ENCODE results near the gene KNDC1. TPM values are rescaled to one million over a fixed set of nuclear protein-coding genes. Genes with fewer than 3 reads are reported as not detected.

The KNDC1 gene
- total and polyA plus RNA-seq, 10 of the 15 experiments (the other 5 are each of a cell fraction or from before 2014, with no cell fraction given): 0.03 to 0.11 (median 0.05) TPM; not detected in 7

GRCh38 chr10:133274751-133275683 lies 115.0 kb downstream of the KNDC1 start (continued):
- 0 out of 2 replicates have a peak, but pooled peaks have one; percentile 10 for TF ChIP-seq IRF3 (IDR thresholded peaks at IDR 0.05)
- peak; percentile 67; the same call in 1 of the 2 replicates for TF ChIP-seq IRF4 (IDR thresholded peaks at IDR 0.05; ENCODE audit: low read depth, low read length)
- no peak for TF ChIP-seq SUZ12 (IDR thresholded peaks at IDR 0.05; ENCODE audit: unreplicated experiment)
- TF ChIP-seq EZH2 (IDR thresholded peaks at IDR 0.05; ENCODE audit: borderline replicate concordance, control insufficient read depth, low read depth, low read length): no peak
- no peak for TF ChIP-seq RB1 (IDR thresholded peaks at IDR 0.05; ENCODE audit: borderline replicate concordance)
- peak in 1 of 2 experiments; percentile 82; a peak in 2 of 4 replicates for TF ChIP-seq ETV6 (conservative IDR thresholded peaks at IDR 0.05 in 1 of 2, IDR thresholded peaks at IDR 0.05 in 1 of 2; ENCODE audit: borderline replicate concordance in 1 of 2, low read depth in 1 of 2)
- TF ChIP-seq ZNF274 (IDR thresholded peaks at IDR 0.05; ENCODE audit: insufficient read depth, insufficient read length): no peak
- no peak for TF ChIP-seq KDM1A (IDR thresholded peaks at IDR 0.05; ENCODE audit: borderline replicate concordance)
- TF ChIP-seq CHD2 (IDR thresholded peaks at IDR 0.05; ENCODE audit: borderline replicate concordance, low read depth, low read length): no peak; the same call in 1 of the 2 replicates
- TF ChIP-seq CEBPZ (IDR thresholded peaks at IDR 0.05; ENCODE audit: low read depth, low read length): no peak
- peak; percentile 66 for TF ChIP-seq SMARCA5 (IDR thresholded peaks at IDR 0.05)
- TF ChIP-seq BCLAF1 (IDR thresholded peaks at IDR 0.05): no peak
- peak; percentile 76 for TF ChIP-seq SP1 (IDR thresholded peaks at IDR 0.05; ENCODE audit: low read depth, low read length)
- TF ChIP-seq NRF1 (conservative IDR thresholded peaks at IDR 0.05; ENCODE audit: low read depth, low read length): no peak
- peak; percentile 55; the same call in 1 of the 2 replicates for TF ChIP-seq SIN3A (IDR thresholded peaks at IDR 0.05; ENCODE audit: low read depth, low read length)
- TF ChIP-seq WRNIP1 (IDR thresholded peaks at IDR 0.05; ENCODE audit: borderline replicate concordance, low read depth, low read length): no peak
- TF ChIP-seq STAT1 (conservative IDR thresholded peaks at IDR 0.05): no peak
- TF ChIP-seq TAF1 (IDR thresholded peaks at IDR 0.05; ENCODE audit: borderline replicate concordance, low read depth, low read length): peak; percentile 63; the same call in 1 of the 2 replicates
- TF ChIP-seq FOXM1 (IDR thresholded peaks at IDR 0.05; ENCODE audit: low read depth, low read length): peak; percentile 92
- TF ChIP-seq BACH1 (IDR thresholded peaks at IDR 0.05; ENCODE audit: borderline replicate concordance): 0 out of 2 replicates have a peak, but pooled peaks have one; percentile 12
- peak; percentile 61; the same call in 1 of the 2 replicates for TF ChIP-seq NR2F1 (conservative IDR thresholded peaks at IDR 0.05)
- peak; percentile 87 for TF ChIP-seq POLR2AphosphoS5 (IDR thresholded peaks at IDR 0.05; ENCODE audit: low read length)
- no peak for TF ChIP-seq ZNF622 (IDR thresholded peaks at IDR 0.05)
